Nephron progenitor cell (in vitro differentiated cells): Measurements from ENCODE around the gene ARL3.

Experiments used
- DNase-seq: peaks from one replicate; pipeline ENCODE4 v3.0.0; 2021
- H3K27ac Mint-ChIP-seq: 2 replicates; pipeline ENCODE4 v1.8.0; 2021; ENCODE audit warnings: mild to moderate bottlenecking, moderate library complexity, mixed read lengths
- H3K27me3 Mint-ChIP-seq: 2 replicates; pipeline ENCODE4 v1.8.0; 2021; ENCODE audit warnings: mild to moderate bottlenecking, low read depth, mixed read lengths; ENCODE audit not compliant: poor library complexity
- H3K36me3 Mint-ChIP-seq: 2 replicates; pipeline ENCODE4 v1.8.0; 2021; ENCODE audit warnings: low read depth, mixed read lengths
- H3K4me1 Mint-ChIP-seq: 2 replicates; pipeline ENCODE4 v1.8.0; 2021; ENCODE audit warnings: mixed read lengths
- H3K4me3 Mint-ChIP-seq: 2 replicates; pipeline ENCODE4 v1.8.0; 2021; ENCODE audit warnings: mild to moderate bottlenecking, moderate library complexity, mixed read lengths
- H3K9me3 Mint-ChIP-seq: 2 replicates; pipeline ENCODE4 v1.8.0; 2021; ENCODE audit warnings: mild to moderate bottlenecking, moderate library complexity, mixed read lengths
- TF ChIP-seq, protein P1 (sequence below): fragments of 200-600 bp; sonication (generic); IDR thresholded peaks from 2 replicates; pipeline ENCODE4 v1.5.0; 2021; ENCODE audit warnings: antibody characterized with exemption

Gene ARL3

DNA sequence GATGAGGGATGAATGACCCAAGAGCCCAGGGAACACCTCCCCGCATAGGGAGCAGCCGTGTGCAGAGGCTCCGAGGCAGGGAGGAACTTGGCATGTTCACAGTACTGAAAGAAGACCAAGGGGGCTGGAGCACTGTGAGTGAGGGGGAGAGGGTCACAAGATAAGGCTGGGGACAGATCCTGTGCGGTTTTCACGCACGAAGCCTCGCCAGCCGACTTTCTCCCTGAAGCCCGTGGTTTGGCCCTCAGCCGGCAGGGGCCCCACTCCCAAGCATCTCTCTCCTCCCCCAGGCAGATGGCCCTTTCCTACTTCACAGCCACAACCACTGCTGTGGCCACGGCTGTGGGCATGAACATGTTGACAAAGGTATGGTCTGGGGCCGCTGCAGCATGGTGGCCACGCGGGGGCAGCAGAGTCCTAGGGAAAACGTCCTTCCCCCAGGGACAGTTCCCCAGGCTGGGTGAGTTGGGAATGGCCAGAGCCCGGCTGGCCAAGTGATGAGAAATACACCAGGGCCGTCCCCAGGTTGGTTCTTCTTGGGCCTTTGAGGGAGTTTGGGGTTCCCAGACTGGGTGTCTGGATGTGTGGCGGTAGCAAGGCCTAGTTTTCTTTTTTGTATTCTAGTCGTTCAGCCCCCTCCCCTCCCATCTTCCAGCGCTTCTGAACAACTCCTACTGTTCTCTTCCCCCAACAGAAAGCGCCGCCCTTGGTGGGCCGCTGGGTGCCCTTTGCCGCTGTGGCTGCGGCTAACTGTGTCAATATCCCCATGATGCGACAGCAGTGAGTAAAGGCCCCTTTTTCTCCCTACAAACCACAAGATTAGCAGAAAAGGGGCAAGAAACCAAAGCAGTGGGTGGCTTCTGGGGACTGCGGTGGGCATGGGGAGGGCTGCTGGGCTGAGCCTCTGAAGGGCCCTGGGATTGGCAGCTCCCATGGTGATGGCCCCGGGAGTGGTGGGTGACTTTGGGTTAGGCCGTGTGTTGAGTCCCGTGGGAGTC, 15.1 kb upstream of the ARL3 start:
- Mint-ChIP-seq H3K27me3 (no peaks in the 10 kb centered on the region), H3K27ac (peak overlapping the region; percentile 81), H3K9me3 (peaks cover 6% of the 10 kb centered on the region), H3K36me3 (peaks cover 59% of the 10 kb centered on the region), H3K4me3 (no peak overlapping the region), H3K4me1 (peaks cover 24% of the 10 kb centered on the region)
- peak; percentile 93 for DNase-seq
- TF ChIP-seq, protein P1, sequence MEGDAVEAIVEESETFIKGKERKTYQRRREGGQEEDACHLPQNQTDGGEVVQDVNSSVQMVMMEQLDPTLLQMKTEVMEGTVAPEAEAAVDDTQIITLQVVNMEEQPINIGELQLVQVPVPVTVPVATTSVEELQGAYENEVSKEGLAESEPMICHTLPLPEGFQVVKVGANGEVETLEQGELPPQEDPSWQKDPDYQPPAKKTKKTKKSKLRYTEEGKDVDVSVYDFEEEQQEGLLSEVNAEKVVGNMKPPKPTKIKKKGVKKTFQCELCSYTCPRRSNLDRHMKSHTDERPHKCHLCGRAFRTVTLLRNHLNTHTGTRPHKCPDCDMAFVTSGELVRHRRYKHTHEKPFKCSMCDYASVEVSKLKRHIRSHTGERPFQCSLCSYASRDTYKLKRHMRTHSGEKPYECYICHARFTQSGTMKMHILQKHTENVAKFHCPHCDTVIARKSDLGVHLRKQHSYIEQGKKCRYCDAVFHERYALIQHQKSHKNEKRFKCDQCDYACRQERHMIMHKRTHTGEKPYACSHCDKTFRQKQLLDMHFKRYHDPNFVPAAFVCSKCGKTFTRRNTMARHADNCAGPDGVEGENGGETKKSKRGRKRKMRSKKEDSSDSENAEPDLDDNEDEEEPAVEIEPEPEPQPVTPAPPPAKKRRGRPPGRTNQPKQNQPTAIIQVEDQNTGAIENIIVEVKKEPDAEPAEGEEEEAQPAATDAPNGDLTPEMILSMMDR, result peak; percentile 91

DNA sequence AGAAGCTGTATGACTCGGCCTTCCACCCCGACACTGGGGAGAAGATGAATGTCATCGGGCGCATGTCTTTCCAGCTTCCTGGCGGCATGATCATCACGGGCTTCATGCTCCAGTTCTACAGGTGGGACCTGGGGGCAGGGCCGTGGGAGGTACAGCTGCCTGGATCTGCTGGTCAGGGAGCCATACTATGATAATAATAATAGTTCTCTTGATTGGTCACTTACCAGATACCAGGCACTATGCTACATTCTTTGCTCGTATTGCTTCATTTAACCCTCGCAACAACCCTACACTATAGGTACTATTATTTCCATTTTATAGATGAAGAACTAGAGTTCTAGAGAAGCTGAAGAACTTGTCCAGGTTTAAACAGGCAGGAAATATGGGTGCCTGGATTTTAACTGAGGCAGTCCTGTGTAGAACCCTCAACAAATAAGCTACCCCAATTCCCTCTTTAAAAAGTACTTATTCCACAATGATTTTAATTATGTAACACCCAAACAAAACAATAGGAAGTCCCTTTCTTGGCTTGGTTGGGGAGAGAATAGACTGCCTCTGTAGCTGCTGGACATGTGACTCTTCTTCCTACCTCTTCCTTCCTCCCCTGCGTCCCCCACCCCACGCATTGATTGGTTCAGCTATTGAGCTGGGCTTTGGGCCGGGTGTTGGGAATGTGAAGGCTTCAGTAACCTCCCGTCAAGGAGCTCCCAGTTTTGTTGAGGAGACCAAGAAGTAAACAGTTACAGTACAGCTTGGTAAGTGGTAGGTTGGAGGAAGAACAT, 13.0 kb upstream of the ARL3 start:
- DNase-seq, result no peak
- H3K4me1 Mint-ChIP-seq, result peaks cover 25% of the 10 kb centered on the region
- H3K36me3 Mint-ChIP-seq, result peaks cover 54% of the 10 kb centered on the region
- H3K4me3 Mint-ChIP-seq, result no peak overlapping the region
- peaks cover 12% of the 10 kb centered on the region for H3K9me3 Mint-ChIP-seq
- H3K27ac Mint-ChIP-seq, result peak overlapping the region; percentile 91
- H3K27me3 Mint-ChIP-seq, result no peaks in the 10 kb centered on the region
- TF ChIP-seq, protein P1, result no peak

DNA sequence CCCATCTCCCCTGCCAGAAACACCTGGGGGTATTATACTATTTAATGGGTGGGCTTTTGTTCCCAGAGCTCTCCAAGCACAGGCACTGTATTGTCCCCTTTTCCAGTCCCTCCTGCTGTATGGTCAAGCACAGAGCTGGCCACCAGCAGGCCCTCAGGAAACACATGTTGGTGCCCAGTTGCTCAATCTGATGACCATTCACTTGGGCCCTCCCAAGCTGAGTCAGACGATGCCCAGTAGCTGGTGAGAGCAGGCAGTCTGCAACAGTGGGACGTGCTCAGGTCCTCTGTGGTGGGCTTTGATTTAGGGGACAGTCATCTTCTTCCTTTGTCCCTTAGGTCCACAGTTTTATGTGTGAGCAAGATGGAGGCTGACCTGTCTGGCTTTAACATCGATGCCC, 12.1 kb upstream of the ARL3 start:
- H3K27me3 Mint-ChIP-seq, result no peaks in the 10 kb centered on the region
- H3K9me3 Mint-ChIP-seq, result peaks cover 12% of the 10 kb centered on the region
- peaks cover 51% of the 10 kb centered on the region for H3K36me3 Mint-ChIP-seq
- H3K4me1 Mint-ChIP-seq, result peaks cover 32% of the 10 kb centered on the region
- peak overlapping the region; percentile 32 for H3K27ac Mint-ChIP-seq
- no peak overlapping the region for H3K4me3 Mint-ChIP-seq
- TF ChIP-seq, protein P1, result no peak
- no peak for DNase-seq

- TF ChIP-seq, protein P1, result no peak
- H3K27me3 Mint-ChIP-seq, result no peaks in the 10 kb centered on the region
- peaks cover 12% of the 10 kb centered on the region for H3K9me3 Mint-ChIP-seq
- DNase-seq, result no peak
- peaks cover 43% of the 10 kb centered on the region for H3K4me1 Mint-ChIP-seq
- no peak overlapping the region for H3K27ac Mint-ChIP-seq
- H3K4me3 Mint-ChIP-seq, result no peak overlapping the region
- H3K36me3 Mint-ChIP-seq, result peaks cover 55% of the 10 kb centered on the region
These were observed 9.8 kb upstream of the ARL3 start for GRCh38 chr10:102723989-102724388.

GRCh38 chr10:102721954-102722353, 7.8 kb upstream of the ARL3 start:
- Mint-ChIP-seq H3K9me3 (peaks cover 12% of the 10 kb centered on the region), H3K27me3 (no peaks in the 10 kb centered on the region), H3K4me1 (peaks cover 52% of the 10 kb centered on the region), H3K36me3 (peaks cover 46% of the 10 kb centered on the region), H3K4me3 (no peak overlapping the region), H3K27ac (peak overlapping the region; percentile 10)
- DNase-seq, result no peak
- TF ChIP-seq, protein P1, result no peak
